ENCODE results near the gene IQSEC1.
A peak's percentile ranks its signal among the peaks of the same experiment; 100 is the strongest.

IQSEC1 gene

DNA sequence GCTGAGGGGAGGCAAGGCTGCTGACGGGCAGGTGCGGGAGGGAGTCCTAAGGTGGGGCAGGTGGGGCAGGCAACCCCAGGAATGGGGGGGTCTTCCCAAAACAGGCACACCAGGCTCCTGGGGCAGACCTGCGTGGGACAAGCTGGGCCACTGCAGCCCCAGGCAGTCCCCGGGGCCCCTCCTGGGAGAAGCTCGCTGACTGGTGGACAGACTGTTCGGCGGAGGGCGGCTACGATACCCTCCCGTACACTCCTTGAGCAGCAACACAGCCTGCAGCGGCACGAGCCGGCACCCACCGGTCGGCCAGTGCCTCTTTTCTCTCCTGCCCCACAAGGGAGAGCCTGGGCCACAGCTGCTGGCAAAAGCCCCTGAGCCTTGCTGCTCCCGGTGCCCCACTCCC is 165.9 kb downstream of the IQSEC1 start:
- DNase-seq (ENCODE audit: low spot score): no peak

DNA sequence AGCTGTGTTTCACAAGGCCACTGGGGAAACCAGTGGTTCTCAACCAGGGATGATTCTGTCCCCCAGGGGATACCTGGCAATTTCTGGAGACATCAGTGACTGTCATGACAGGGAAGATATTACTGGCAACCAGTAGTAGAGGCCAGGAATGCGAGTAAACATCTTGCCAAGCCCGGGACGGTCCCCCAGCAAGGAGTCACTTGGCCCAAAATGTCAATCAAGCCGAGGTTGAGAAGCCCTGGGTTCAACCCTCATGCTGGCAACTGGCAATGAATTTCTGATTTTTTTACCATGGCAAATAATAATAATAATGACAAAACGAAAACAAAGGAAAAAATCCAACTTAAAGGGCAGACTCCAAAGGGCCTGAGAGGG is 166.3 kb downstream of the IQSEC1 start:
- no peak for DNase-seq (ENCODE audit: low spot score)

DNA sequence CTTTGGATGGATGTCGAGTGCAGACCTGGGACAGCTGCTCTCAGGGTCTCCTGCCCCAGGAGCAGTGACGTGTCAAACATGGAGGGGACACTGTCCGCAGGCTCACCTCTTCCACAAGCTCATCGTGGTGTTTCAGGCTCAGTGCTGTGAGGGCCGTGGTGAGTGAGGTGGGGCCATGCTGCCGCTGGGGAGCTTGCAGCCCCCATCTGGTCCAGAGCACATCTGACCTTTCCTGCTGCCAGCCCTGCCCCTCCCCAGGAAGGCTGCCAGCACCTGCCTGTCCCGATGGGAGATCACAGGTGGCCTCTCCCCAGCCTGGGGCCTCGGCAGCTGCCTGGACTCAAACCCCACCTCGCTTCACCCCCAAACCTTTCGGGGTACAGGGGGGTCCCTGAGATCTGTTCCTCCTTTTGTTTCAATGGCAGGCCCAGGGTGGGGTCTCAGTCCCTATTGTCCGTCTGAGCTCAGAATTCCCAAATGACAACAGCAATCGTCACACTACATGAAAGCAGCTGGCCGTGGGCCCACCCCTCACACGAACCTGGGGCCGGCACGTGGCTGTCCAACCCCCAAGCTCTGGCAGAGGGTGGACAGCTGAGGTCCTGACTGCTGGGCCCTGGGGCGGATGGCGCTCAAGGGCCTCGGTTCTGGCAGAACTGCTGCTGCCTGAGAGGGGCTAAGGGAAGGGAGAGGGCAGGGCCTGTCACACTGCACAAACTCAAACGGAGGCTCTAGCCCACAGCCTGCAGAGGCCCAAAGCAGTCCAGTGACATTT is 166.9 kb downstream of the IQSEC1 start:
- no peak for DNase-seq (ENCODE audit: low spot score)

DNA sequence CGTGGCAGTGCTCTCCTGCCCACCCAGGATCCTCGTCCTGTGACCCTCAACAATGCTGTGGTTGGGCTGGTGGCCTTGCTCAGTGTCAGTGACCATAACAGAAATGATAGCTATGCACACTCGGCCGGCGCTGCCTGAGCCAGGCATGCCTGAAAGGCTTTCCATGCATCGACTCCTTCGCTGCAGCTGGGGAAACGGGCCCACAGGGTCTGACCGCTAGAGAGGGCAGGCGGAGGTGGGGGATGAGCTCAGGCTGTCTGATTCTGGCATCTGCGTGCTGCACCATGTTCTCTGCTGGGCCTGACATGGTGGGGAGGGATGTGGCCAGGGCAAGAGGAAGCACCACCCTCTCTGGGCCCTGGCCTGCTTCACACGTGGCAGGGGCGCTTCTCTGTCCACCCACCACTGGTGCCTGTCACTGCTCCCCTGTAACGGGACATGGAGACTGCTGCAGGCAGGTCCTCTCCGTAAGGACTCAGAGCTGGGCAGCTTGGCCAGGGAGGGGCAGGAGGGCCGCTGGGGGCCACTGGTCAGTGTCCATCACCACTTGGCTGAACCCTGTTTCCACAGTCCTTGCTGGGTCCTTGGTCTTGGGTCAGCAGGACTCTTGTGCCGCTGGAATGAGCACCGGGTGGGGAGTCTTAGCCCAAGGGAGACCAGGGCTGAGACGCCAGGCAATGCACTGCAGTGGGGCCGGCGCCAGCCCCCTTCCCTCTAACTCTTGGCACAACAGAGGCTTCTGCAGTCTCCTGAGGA is 167.7 kb downstream of the IQSEC1 start:
- DNase-seq (ENCODE audit: low spot score): no peak

GRCh38 chr3:12904951-12905315 is 168.3 kb downstream of the IQSEC1 start:
- DNase-seq (ENCODE audit: low spot score): no peak

- no peak for DNase-seq (ENCODE audit: low spot score)
These were observed 169.3 kb downstream of the IQSEC1 start for GRCh38 chr3:12903881-12904280.

- no peak for DNase-seq (ENCODE audit: low spot score)
These were observed 170.0 kb downstream of the IQSEC1 start for GRCh38 chr3:12903000-12903800.

DNA sequence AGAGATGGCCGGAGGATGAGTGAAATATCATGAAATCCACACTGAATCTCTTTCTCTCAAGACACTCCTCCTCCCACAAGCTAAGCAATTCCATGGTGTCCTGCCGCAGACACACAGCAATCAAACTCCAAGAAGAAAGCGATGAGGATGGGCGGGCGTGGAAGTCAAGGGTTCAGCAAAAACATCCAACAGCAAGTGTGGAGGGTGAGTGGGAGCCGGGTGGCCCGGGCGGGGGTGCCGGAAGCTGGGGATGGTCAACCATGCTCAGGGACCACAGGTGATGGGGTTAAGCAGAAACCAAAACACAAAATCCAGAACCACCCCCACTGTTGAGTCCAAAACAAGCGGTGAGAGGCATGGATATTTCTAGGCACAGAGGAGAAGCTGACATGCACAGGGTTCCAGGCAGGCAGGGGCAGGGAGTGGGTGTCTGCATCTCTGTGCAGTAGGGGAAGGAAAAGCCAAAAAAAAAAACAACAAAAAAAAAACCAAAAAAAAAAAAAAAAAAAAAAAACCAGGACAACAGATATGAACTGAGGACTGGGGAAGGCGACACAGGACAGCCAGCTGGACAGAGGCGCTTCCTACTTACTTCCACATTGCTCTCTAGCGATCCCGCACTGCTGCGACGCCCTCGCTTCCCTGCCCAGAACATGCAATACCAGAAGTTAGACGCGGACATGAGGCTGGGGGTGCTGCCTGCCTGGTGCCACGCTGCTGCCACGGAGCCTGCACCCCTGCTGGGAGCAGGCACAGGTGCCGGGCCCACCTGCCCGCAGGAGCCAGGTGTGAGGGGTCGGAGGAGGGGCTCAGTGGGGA is 170.8 kb downstream of the IQSEC1 start:
- DNase-seq (ENCODE audit: low spot score): no peak

DNA sequence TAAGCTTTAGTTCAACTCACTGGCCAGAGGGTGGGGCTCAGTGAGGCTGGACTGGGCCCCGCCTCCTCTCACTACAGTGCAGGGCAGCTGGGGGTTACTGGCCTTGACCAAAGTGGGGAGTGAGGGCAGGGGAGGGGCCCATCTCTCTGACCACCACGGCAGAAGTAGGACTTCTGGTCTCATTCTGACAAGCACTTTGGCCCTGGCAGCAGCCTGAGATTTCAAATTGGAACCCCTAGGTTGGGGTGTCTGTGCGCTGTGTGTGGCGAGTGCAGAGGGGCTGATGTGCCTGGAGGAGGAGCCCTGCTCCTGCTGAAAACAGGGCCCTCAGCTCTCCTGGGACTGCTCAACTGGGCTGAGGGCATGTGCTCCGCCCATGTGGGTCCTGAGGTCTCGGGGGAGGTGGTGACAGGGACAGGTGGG is 171.6 kb downstream of the IQSEC1 start:
- DNase-seq (ENCODE audit: low spot score): no peak

DNA sequence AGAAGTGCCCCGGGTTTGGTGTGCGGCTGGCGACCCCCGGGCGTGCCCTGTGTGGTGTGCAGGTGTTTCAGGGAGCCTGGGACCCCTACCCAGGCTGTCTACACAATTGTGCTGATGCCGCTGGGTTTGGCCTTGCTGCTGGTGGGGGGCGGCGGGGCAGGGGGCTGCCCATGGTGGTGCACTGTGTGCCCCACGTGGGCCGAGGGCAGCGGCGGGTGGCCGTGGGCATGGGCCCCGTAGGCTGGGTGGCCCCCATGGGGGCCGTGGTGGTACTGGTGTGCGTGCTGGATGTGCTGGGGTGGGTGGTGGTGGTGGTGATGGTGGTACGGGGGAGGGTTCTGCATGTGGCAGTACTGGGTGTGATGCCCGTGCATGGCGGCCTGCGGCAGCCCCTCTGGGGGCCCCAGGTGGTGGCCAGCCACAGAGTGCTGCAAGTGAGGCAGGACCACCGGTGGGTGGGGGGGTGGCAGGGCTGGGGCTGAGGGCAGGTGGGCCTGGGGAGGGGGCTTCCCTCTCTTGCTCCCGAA is 172.3 kb downstream of the IQSEC1 start:
- DNase-seq (ENCODE audit: low spot score): no peak

DNA sequence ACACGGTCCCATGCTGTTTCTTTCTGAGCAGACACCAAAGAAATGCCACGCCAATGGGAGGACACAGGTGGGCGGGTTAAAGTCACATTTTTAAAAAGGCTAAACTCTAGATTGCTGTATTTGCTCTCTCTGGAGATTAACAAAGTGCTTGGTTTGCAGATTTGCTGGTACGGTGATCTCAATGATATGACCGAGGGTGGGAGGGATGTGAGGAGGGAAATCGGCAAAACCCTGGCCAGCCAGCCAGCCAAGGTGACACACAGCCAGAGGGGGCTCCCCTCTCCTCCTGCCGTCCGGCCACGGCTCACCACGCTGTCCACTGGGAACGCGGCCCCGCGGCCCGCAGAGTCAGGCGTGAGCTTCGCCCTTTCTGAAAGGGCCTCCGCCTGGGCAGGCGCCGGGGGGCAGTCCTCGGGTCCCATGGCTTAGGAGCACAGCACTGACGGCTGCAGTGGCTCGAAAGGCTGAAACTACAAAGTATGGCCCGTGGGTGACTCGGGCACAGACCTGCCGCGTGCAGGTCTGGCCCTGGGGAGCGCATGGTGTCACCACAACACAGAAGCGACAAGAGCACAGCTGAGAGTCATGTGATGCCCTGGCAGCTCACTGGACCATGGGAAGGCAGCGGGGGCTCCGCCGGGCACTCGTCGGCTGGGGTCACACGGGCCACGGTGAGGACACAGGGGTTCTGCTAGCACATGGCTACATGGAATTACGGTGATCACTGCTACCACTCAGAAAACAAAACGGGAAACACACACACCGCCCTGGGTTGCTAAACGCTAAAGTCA is 174.1 kb downstream of the IQSEC1 start:
- no peak for DNase-seq (ENCODE audit: low spot score)

GRCh38 chr3:12898290-12898964 is 174.8 kb downstream of the IQSEC1 start:
- no peak for DNase-seq (ENCODE audit: low spot score)

- DNase-seq (ENCODE audit: low spot score): no peak
These were observed 175.6 kb downstream of the IQSEC1 start for GRCh38 chr3:12897381-12898289.

- peak; percentile 44 for DNase-seq (ENCODE audit: low spot score)
These were observed 176.9 kb downstream of the IQSEC1 start for GRCh38 chr3:12896063-12896985.

GRCh38 chr3:12895391-12896062 is 177.7 kb downstream of the IQSEC1 start:
- no peak for DNase-seq (ENCODE audit: low spot score)

GRCh38 chr3:12894629-12895028 is 178.6 kb downstream of the IQSEC1 start:
- DNase-seq (ENCODE audit: low spot score): no peak

DNA sequence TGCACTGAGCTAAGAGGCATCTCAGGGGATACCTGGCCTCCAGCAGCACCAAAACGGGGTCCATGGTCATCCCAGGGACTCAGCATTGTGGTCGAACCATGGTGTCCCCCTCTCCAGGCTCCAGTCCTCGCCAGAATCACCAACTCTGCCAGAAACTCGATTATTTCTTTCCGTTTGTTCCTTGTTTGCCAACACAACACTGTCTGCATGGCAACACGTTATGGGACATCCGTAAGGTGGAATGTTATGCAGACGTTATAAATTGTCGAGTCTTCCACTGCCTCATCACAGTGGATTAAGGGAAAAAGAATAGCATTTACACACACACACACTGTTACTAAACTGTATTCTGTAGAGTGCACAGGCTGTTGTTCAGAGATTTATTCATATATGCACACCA is 179.4 kb downstream of the IQSEC1 start:
- no peak for DNase-seq (ENCODE audit: low spot score)
